H9 (cell line): Measurements from ENCODE around the gene CDC123. TPM values are rescaled to one million over a fixed set of nuclear protein-coding genes. Genes with fewer than 3 reads are reported as not detected.

Source experiments
- DNase-seq: peaks from one replicate; pipeline ENCODE4 v3.0.0-alpha.2; 2017
- H2AFZ ChIP-seq: one replicate; pipeline ENCODE4 v1.6.1; 2013; ENCODE audit warnings: mild to moderate bottlenecking, low read length, control low read depth, moderate library complexity
- H2AK5ac ChIP-seq: 2 replicates; pipeline ENCODE4 v1.6.1; 2013; ENCODE audit warnings: low read length, control low read depth, mixed read lengths; ENCODE audit not compliant: insufficient read length
- H2BK120ac ChIP-seq: one replicate; pipeline ENCODE4 v1.6.1; 2013; ENCODE audit warnings: low read depth, mild to moderate bottlenecking, low read length, control low read depth, inconsistent platforms; ENCODE audit not compliant: poor library complexity, severe bottlenecking
- H2BK12ac ChIP-seq: 2 replicates; pipeline ENCODE4 v1.6.1; 2013; ENCODE audit warnings: low read length, control low read depth, mixed read lengths, low read depth; ENCODE audit not compliant: insufficient read length
- H2BK15ac ChIP-seq: 2 replicates; pipeline ENCODE4 v1.6.1; 2013; ENCODE audit warnings: low read depth, low read length, control low read depth
- H2BK20ac ChIP-seq: one replicate; pipeline ENCODE4 v1.6.1; 2013; ENCODE audit warnings: low read depth, mild to moderate bottlenecking, low read length, control low read depth, inconsistent platforms; ENCODE audit not compliant: poor library complexity, severe bottlenecking
- H2BK5ac ChIP-seq: 2 replicates; pipeline ENCODE4 v1.6.1; 2013; ENCODE audit warnings: low read length, control low read depth, mixed read lengths; ENCODE audit not compliant: insufficient read length
- H3K14ac ChIP-seq: 2 replicates; pipeline ENCODE4 v1.6.1; 2013; ENCODE audit warnings: low read length, control low read depth; ENCODE audit not compliant: insufficient read depth
- H3K18ac ChIP-seq: 2 replicates; pipeline ENCODE4 v1.6.1; 2013; ENCODE audit warnings: low read depth, mild to moderate bottlenecking, mixed read lengths, low read length, control low read depth; ENCODE audit not compliant: insufficient read length
- H3K23ac ChIP-seq: 2 replicates; pipeline ENCODE4 v1.6.1; 2013; ENCODE audit warnings: low read length, control low read depth, mixed read lengths, low read depth; ENCODE audit not compliant: insufficient read length
- H3K23me2 ChIP-seq: 2 replicates; pipeline ENCODE4 v1.6.1; 2013; ENCODE audit warnings: low read depth, mild to moderate bottlenecking, mixed read lengths, low read length, control low read depth; ENCODE audit not compliant: insufficient read length, poor library complexity, severe bottlenecking
- H3K27ac ChIP-seq: 2 replicates; pipeline ENCODE4 v1.5.1; 2013; ENCODE audit warnings: low read length, control low read depth, mixed read lengths, low read depth; ENCODE audit not compliant: insufficient read length
- H3K27me3 ChIP-seq: 2 replicates; pipeline ENCODE4 v1.6.1; 2013; ENCODE audit warnings: low read length, control low read depth, inconsistent platforms; ENCODE audit not compliant: insufficient read depth
- H3K4ac ChIP-seq: 2 replicates; pipeline ENCODE4 v1.6.1; 2013; ENCODE audit warnings: low read depth, mild to moderate bottlenecking, control low read depth, inconsistent platforms, low read length, moderate library complexity
- H3K4me1 ChIP-seq: 2 replicates; pipeline ENCODE4 v1.6.1; 2013; ENCODE audit warnings: low read length, control low read depth, inconsistent platforms; ENCODE audit not compliant: insufficient read depth
- H3K4me2 ChIP-seq: 2 replicates; pipeline ENCODE4 v1.6.1; 2013; ENCODE audit warnings: low read length, control low read depth, mixed read lengths; ENCODE audit not compliant: insufficient read length, insufficient read depth
- H3K56ac ChIP-seq: 2 replicates; pipeline ENCODE4 v1.6.1; 2013; ENCODE audit warnings: low read depth, mild to moderate bottlenecking, mixed read lengths, low read length, control low read depth; ENCODE audit not compliant: insufficient read length
- H3K79me1 ChIP-seq: 2 replicates; pipeline ENCODE4 v1.6.1; 2013; ENCODE audit warnings: low read depth, mild to moderate bottlenecking, moderate library complexity, low read length, control low read depth, inconsistent platforms; ENCODE audit not compliant: insufficient read depth, poor library complexity, severe bottlenecking
- H3K79me2 ChIP-seq: 2 replicates; pipeline ENCODE4 v1.6.1; 2013; ENCODE audit warnings: low read length, control low read depth, inconsistent platforms; ENCODE audit not compliant: insufficient read depth
- H3K9ac ChIP-seq: 2 replicates; pipeline ENCODE4 v1.6.1; 2013; ENCODE audit warnings: low read length, control low read depth, mixed read lengths; ENCODE audit not compliant: insufficient read length; ENCODE audit errors: extremely low read depth
- H3K9me3 ChIP-seq: one replicate; pipeline ENCODE4 v1.6.1; 2013; ENCODE audit warnings: low read depth, low read length, inconsistent platforms; ENCODE audit not compliant: control insufficient read depth
- H3T11ph ChIP-seq: one replicate; pipeline ENCODE4 v1.6.1; 2013; ENCODE audit warnings: mild to moderate bottlenecking, low read length, control low read depth, inconsistent platforms
- H4K20me1 ChIP-seq: one replicate; pipeline ENCODE4 v1.6.1; 2013; ENCODE audit not compliant: control insufficient read depth, insufficient read length, insufficient read depth
- H4K5ac ChIP-seq: 2 replicates; pipeline ENCODE4 v1.6.1; 2013; ENCODE audit warnings: low read depth, mild to moderate bottlenecking, mixed read lengths, low read length, control low read depth; ENCODE audit not compliant: insufficient read length
- H4K8ac ChIP-seq: replicated peaks from 2 replicates; pipeline ENCODE4 v1.6.1; 2013; ENCODE audit warnings: low read length, control low read depth, mixed read lengths, low read depth; ENCODE audit not compliant: insufficient read length
- H4K91ac ChIP-seq: 2 replicates; pipeline ENCODE4 v1.6.1; 2013; ENCODE audit warnings: low read depth, mild to moderate bottlenecking, moderate library complexity, mixed read lengths, low read length, control low read depth; ENCODE audit not compliant: insufficient read length
- H3K27ac Mint-ChIP-seq, 3 experiments: 2 replicates in 2 of 3; 3 replicates in 1 of 3; pipeline ENCODE4 v1.8.0; 2020 to 2021; ENCODE audit warnings: mixed read lengths in 3 of 3, mild to moderate bottlenecking in 1 of 3, moderate library complexity in 1 of 3
- H3K27me3 Mint-ChIP-seq: 2 replicates; pipeline ENCODE4 v1.8.0; 2021; ENCODE audit warnings: low read depth, mild to moderate bottlenecking, moderate library complexity, mixed read lengths
- H3K36me3 Mint-ChIP-seq, 3 experiments: 2 replicates in 2 of 3; 3 replicates in 1 of 3; pipeline ENCODE4 v1.8.0; 2020 to 2021; ENCODE audit warnings: low read depth in 3 of 3, mixed read lengths in 3 of 3; ENCODE audit not compliant: insufficient read depth in 1 of 3
- H3K4me1 Mint-ChIP-seq, 2 experiments: 2 replicates each; pipeline ENCODE4 v1.8.0; 2020; ENCODE audit warnings: mixed read lengths in 2 of 2
- H3K4me3 Mint-ChIP-seq, 2 experiments: 2 replicates in 1 of 2; 3 replicates in 1 of 2; pipeline ENCODE4 v1.8.0; 2020 to 2021; ENCODE audit warnings: mild to moderate bottlenecking in 2 of 2, mixed read lengths in 2 of 2, moderate library complexity in 1 of 2
- H3K9me3 Mint-ChIP-seq, 2 experiments: 2 replicates in 1 of 2; 3 replicates in 1 of 2; pipeline ENCODE4 v1.8.0; 2020; ENCODE audit warnings: mild to moderate bottlenecking in 2 of 2, mixed read lengths in 2 of 2, moderate library complexity in 1 of 2
- WGBS: extraction: QIAGEN DNeasy Blood & Tissue Kit; methylation state at CpG from one replicate; pipeline ENCODE4 v1.1.7; 2013; ENCODE audit warnings: missing lambda C conversion rate, low lambda C conversion rate, mixed read lengths; ENCODE audit not compliant: insufficient read length; ENCODE audit errors: extremely low coverage; 5-methylcytosine and 5-hydroxymethylcytosine counted together
- total RNA-seq: library from RNA; stranded (reverse); gene quantifications from 2 replicates; pipeline ENCODE4 v1.2.1, GENCODE V29; 2021
- TF ChIP-seq, protein P1 (sequence below): fragments of 200-600 bp; sonication (generic); conservative IDR thresholded peaks from 3 replicates; pipeline ENCODE4 v1.8.0; 2021; ENCODE audit warnings: antibody characterized with exemption, mild to moderate bottlenecking

CDC123 gene
- total RNA-seq, 1 experiment from 2014 or later, result 159 TPM

- Histone ChIP-seq H2AFZ (no peak overlapping the region), H3K4ac (no peak overlapping the region), H3K14ac (no peak overlapping the region), H4K91ac (no peak overlapping the region), H3K9ac (no peak overlapping the region), H3T11ph (no peak overlapping the region), H3K4me2 (no peak overlapping the region), H3K23ac (no peak overlapping the region), H3K79me2 (no peaks in the 10 kb centered on the region), H4K5ac (no peak overlapping the region), H3K56ac (no peak overlapping the region), H2AK5ac (no peak overlapping the region), H3K23me2 (no peaks in the 10 kb centered on the region), H2BK120ac (no peak overlapping the region), H2BK20ac (no peak overlapping the region), H2BK15ac (no peak overlapping the region), H3K79me1 (no peaks in the 10 kb centered on the region), H3K18ac (no peak overlapping the region), H3K27ac (no peak overlapping the region), H3K27me3 (no peaks in the 10 kb centered on the region), H2BK12ac (no peak overlapping the region), H3K9me3 (no peaks in the 10 kb centered on the region), H3K4me1 (no peaks in the 10 kb centered on the region), H2BK5ac (no peak overlapping the region), H4K20me1 (no peaks in the 10 kb centered on the region), H4K8ac (no peak overlapping the region)
- Mint-ChIP-seq H3K27ac (no peak overlapping the region), H3K27me3 (no peaks in the 10 kb centered on the region), H3K4me3 (no peak overlapping the region), H3K4me1 (no peaks in the 10 kb centered on the region), H3K36me3 (peaks cover 32 to 76% (median 62%) of the 10 kb centered on the region in 3 experiments), H3K9me3 (no peaks in the 10 kb centered on the region)
- TF ChIP-seq, protein P1, sequence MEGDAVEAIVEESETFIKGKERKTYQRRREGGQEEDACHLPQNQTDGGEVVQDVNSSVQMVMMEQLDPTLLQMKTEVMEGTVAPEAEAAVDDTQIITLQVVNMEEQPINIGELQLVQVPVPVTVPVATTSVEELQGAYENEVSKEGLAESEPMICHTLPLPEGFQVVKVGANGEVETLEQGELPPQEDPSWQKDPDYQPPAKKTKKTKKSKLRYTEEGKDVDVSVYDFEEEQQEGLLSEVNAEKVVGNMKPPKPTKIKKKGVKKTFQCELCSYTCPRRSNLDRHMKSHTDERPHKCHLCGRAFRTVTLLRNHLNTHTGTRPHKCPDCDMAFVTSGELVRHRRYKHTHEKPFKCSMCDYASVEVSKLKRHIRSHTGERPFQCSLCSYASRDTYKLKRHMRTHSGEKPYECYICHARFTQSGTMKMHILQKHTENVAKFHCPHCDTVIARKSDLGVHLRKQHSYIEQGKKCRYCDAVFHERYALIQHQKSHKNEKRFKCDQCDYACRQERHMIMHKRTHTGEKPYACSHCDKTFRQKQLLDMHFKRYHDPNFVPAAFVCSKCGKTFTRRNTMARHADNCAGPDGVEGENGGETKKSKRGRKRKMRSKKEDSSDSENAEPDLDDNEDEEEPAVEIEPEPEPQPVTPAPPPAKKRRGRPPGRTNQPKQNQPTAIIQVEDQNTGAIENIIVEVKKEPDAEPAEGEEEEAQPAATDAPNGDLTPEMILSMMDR, result no peak
- WGBS, result 100% methylated on average over 1 of the region's 13 CpGs
- no peak for DNase-seq
Observed at GRCh38 chr10:12237265-12238220, 41.6 kb downstream of the CDC123 start.
